ENCODE results near the gene SETD5. TPM values are rescaled to one million over a fixed set of nuclear protein-coding genes. Genes with fewer than 3 reads are reported as not detected.

Gene SETD5, protein sequence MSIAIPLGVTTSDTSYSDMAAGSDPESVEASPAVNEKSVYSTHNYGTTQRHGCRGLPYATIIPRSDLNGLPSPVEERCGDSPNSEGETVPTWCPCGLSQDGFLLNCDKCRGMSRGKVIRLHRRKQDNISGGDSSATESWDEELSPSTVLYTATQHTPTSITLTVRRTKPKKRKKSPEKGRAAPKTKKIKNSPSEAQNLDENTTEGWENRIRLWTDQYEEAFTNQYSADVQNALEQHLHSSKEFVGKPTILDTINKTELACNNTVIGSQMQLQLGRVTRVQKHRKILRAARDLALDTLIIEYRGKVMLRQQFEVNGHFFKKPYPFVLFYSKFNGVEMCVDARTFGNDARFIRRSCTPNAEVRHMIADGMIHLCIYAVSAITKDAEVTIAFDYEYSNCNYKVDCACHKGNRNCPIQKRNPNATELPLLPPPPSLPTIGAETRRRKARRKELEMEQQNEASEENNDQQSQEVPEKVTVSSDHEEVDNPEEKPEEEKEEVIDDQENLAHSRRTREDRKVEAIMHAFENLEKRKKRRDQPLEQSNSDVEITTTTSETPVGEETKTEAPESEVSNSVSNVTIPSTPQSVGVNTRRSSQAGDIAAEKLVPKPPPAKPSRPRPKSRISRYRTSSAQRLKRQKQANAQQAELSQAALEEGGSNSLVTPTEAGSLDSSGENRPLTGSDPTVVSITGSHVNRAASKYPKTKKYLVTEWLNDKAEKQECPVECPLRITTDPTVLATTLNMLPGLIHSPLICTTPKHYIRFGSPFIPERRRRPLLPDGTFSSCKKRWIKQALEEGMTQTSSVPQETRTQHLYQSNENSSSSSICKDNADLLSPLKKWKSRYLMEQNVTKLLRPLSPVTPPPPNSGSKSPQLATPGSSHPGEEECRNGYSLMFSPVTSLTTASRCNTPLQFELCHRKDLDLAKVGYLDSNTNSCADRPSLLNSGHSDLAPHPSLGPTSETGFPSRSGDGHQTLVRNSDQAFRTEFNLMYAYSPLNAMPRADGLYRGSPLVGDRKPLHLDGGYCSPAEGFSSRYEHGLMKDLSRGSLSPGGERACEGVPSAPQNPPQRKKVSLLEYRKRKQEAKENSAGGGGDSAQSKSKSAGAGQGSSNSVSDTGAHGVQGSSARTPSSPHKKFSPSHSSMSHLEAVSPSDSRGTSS (N-terminal part only)
- 83.0 and 95.4 TPM in 2 replicates for total RNA-seq

DNA sequence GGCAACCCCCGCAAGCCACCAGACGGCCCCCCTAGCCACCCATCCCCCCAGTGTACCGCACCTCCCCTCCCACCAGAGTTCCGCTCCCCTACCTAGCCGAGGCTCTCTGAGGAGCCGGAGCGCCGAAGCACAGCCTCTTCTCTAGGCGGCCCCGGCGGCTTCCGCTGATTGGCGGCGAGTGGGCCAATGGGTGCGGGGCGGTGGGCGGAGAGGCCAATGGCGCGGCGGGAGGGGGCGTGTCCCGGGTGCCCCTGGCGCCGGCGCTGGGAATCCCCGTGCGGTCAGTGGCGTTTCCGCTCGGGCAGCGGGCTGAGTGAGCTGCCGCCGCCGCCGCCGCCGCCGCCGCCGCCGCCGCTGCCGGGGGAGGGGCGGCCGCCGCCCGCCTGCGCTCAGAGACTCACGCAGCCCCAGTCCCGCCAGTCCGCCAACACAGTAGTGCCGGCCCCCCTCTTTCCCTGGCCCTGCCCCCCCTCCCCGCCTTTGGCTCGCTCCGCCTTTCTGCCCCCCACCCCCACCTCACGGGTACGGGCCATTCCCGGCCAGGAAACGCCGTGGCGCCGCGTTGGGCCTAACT is at the start of gene SETD5:
SETD5 (plus strand) TSS at position 284 of the 574 bp plus-strand sequence. CDS start 31,324 bp downstream, outside the sequence.

DNA sequence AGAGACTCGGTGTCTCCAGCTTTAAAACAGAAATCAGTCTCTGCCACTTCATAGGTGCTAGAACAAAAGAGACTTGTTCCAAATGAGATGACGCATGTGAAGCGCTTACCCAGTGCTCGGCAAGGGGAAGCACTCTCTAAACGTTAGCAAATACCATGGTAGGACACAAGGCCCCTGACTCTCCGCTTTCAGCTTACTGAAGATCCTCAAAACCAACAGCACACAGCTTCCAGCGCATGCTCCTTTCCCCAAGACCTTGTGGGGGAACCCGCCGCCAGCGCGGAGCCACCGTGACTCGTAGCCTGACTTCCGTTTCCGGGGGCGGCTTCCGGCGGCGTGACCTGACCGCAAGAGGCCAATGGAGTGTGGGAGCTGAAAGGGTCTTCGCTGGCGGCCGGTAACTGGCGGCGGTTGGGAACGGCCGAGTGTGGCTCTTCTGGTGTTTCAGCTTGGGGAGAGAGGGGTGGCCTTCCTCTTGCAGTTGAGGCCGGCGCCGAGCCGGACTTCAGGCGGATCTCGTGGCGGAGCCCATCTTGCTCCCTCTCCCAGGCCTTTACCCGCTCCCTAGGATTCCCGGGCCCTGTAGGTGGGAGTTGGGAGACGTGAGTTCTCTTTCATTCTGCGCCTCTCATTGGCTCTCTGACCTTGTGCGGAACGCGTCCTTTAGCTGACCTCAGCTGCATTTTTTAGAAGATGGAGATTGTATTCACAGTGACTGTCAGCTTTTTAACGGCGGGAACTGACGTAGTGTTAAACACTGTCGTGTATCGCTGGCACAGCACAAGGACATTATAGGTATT is 34.5 kb upstream of the SETD5 start, which contains the start of gene THUMPD3:
THUMPD3 (plus strand) TSS at position 324 of the 800 bp plus-strand sequence. CDS start 2,015 bp downstream, outside the sequence.

Other genes with a start within 250 kb of the SETD5 start
- 2.9 and 5.1 TPM in 2 replicates for gene SRGAP3, start 148.0 kb upstream of the SETD5 start, total RNA-seq
- gene THUMPD3, start 34.6 kb upstream of the SETD5 start, total RNA-seq: 45.9 and 49.9 TPM in 2 replicates
- gene LHFPL4, start 156.2 kb downstream of the SETD5 start, total RNA-seq: under 0.01 TPM in 2 replicates

Measured in subcutaneous preadipocyte (primary cell).